K562 (cell line): ENCODE measurements around the gene COMP.

Experiments used
- EP300 ChIP-seq: IDR thresholded peaks from 2 replicates; pipeline ENCODE4 v1.6.1; 2012; ENCODE audit warnings: low read length, improper control_type of control experiment
- GABPB1 ChIP-seq: sonication (generic); formaldehyde crosslinking; IDR thresholded peaks from 2 replicates; pipeline ENCODE4 v1.8.0; 2022; ENCODE audit warnings: mild to moderate bottlenecking, missing genetic modification reagents
- IFI16 ChIP-seq: fragments of 250-450 bp; sonication (Bioruptor Pico); IDR thresholded peaks from 2 replicates; pipeline ENCODE4 v2.1.2; 2022; ENCODE audit warnings: mild to moderate bottlenecking, inconsistent platforms
- JUN ChIP-seq, 2 experiments: sonication (generic) in 1 of 2; formaldehyde crosslinking in 1 of 2; IDR thresholded peaks; 2 replicates each; pipeline versions ENCODE4 v1.6.1 to v1.8.0; 2012 to 2022; ENCODE audit warnings: borderline replicate concordance in 2 of 2, mild to moderate bottlenecking in 2 of 2, improper control_type of control experiment in 1 of 2, low read depth in 1 of 2, low read length in 1 of 2, missing genetic modification reagents in 1 of 2
- MEF2A ChIP-seq: IDR thresholded peaks from 2 replicates; pipeline ENCODE4 v1.6.1; 2011; ENCODE audit warnings: low read depth, mild to moderate bottlenecking, low read length, moderate library complexity; ENCODE audit not compliant: control insufficient read depth
- RBM39 ChIP-seq: fragments of 200-400 bp; formaldehyde crosslinking; optimal IDR thresholded peaks from 2 replicates; pipeline ENCODE3; 2018; ENCODE audit warnings: low read depth, low read length
- TAF1 ChIP-seq: IDR thresholded peaks from 2 replicates; pipeline ENCODE4 v1.6.1; 2011; ENCODE audit warnings: mild to moderate bottlenecking, low read length, moderate library complexity; ENCODE audit not compliant: insufficient read depth, control insufficient read depth, severe bottlenecking; ENCODE audit errors: extremely low read depth
- TF ChIP-seq, protein P1 (sequence below): sonication (generic); formaldehyde crosslinking; IDR thresholded peaks from 2 replicates; pipeline ENCODE4 v1.8.0; 2022; ENCODE audit warnings: mild to moderate bottlenecking, missing genetic modification reagents

DNA sequence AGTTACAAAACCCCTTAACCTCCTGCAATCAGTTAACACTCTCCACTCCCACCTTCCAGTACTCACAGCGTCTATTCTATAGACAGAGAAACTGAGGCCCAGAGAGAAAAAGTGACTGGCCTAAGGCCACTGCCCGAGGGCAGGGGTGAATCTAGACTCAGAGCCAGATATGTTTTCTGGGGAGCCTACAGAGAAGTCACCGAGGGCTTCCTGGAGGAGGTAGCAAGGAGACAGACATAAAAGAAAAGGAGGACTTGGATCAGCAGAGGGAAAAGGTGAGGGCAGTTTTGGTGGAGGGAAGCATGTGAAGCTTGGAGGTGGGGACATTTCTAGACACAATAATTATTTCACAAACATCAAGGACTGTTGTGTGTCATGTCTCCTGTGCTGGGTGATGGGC lies 1.6 kb upstream of the COMP start:
- TF ChIP-seq MEF2A (no peak), JUN (IDR thresholded peaks at IDR 0.05; ENCODE audit: borderline replicate concordance, low read depth, low read length) (no peak), JUN (CRISPR knock-in tag; IDR thresholded peaks at IDR 0.05; ENCODE audit: borderline replicate concordance) (no peak), RBM39 (no peak), EP300 (no peak), TAF1 (no peak), GABPB1 (CRISPR knock-in tag) (no peak), IFI16 (CRISPR knock-in tag) (no peak)
- TF ChIP-seq, protein P1, sequence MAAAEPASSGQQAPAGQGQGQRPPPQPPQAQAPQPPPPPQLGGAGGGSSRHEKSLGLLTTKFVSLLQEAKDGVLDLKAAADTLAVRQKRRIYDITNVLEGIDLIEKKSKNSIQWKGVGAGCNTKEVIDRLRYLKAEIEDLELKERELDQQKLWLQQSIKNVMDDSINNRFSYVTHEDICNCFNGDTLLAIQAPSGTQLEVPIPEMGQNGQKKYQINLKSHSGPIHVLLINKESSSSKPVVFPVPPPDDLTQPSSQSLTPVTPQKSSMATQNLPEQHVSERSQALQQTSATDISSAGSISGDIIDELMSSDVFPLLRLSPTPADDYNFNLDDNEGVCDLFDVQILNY (CRISPR knock-in tag): no peak
